KG1 (cell line): ENCODE results near the gene NDUFB11.

Experiments
- DNase-seq: peaks from one replicate; lab custom pipeline; 2025; lab: John Stamatoyannopoulos, UW

The NDUFB11 gene

DNA sequence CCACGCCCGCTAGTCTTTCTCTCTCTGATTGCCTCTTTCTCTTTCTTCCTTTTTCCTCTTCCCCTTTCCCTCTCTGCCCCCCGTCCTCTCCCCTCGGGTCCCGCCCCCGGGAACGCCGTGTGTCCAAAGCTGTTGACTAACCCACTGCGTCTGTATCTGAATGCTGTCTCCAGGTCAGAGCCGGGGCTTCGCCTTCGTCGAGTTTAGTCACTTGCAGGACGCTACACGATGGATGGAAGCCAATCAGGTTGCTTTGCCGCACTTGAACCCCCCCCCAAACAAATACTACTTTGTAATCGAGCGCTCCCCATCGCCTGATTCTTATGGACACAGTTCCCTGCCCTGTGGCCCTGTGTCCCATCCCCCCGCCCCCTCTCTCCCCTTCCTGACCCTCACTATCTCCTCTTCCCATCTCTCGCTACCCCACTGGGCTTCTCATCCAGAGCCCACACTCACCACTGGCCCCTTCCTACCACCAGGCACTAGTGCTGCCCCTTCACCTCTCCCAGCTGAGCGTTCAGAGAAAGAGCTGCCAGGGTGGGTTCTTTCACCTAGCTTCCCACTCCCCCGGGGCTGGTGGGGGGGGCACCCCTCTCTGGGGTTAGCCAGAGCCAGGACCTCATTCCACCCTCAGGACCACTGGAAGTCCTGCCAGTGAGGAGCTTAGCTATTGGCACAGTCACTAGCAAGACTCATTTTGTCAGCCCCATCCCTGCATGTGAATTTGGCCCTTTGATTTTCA, 30.5 kb upstream of the NDUFB11 start:
- no peak for DNase-seq

DNA sequence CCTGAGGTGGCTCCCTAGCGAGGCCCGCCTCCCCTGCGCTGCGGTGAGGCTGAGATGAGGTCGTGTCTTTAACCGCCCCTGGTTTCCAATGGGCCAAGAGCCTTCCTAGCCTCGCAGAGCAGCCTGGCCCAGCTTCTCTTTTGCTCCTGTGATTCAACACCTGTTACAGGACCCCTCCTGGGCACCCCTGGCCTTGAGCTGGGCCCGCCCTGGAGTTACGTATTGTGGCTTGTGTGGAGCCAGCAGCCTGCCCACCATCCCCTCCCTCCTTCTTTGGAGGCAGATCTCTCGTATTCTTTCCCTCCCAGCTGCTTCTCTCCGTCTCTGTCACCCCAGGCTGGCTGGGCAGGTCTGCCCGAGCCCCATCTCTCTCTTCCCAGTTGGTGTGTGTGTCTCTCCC, 29.9 kb upstream of the NDUFB11 start:
- DNase-seq: no peak

DNA sequence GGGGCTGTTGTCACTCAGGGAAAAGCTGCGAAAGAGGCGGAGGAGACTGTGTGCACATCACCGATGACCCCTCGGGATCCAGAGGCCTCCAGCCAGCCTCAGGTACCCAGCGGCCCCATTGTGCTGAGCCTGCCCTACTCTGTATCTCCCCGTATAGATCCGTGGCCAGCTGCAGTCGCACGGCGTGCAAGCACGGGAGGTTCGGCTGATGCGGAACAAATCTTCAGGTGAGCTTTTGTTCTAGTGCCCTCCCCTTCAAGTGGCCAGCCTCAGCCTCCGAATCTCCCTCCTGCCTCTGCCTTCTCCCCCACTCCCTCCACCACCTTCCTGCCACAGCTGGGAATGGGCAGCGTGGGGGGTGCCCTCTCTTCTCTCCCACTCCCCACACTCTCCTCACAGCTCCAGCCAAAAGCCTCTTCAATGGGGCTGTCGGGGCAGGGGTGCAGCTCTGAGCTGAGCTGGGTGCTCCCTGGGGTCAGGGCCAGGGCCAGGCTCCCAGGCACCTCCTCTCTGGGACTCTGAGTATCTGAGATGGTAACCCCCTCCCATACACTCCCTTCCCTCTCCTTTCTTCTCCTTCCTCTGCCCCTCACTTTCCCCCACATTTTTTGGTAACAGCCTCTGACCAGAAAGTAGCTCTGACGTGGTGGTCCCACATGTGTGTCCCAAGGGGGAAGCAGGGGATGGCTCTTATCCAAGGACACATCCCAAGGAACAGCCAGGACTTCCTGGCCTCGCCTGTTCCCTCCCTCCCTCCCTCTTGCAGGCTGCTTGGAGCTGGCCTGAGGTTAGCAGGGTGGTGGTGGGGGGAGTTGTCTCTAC, 28.7 kb upstream of the NDUFB11 start:
- no peak for DNase-seq

DNA sequence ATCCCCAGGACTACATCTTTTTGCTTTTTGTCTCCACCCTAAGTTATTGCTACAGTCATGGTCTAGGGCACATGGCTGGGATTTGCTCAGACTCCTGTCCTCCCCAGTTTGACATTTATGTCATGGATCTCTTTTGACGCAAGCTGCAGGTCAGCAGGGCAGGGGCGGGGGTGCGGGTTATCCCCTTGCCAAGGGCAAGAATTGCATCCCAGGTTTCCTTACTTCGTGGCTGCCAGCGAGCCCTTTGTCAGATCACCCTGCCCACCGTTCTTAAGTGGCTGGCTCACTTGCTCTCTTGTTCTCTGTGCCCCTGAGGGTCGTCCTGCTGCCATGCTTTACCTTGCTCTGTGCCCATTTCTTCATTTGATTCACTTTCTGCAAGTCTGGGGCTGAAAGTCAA, 28.0 kb upstream of the NDUFB11 start:
- no peak for DNase-seq

DNA sequence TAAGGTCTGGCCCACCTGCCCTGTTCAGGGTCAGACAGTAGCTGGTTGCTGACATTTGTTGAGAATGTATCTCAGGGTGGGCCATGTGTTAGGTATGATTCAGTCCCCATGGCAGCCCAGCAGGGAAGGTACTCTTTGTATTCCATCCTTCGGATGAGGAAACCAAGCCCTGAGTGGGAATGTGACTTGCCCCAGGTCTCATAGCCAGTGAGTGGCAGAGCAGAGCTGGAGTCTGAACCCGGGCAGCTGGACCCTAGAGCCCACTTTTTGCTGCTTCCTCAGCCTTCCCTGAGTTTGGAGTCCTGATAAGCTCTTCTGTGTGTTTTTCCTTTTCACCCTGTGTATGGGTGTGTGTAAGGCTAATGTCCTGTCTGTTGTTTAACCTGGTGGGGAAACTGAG, 27.5 kb upstream of the NDUFB11 start:
- no peak for DNase-seq

DNA sequence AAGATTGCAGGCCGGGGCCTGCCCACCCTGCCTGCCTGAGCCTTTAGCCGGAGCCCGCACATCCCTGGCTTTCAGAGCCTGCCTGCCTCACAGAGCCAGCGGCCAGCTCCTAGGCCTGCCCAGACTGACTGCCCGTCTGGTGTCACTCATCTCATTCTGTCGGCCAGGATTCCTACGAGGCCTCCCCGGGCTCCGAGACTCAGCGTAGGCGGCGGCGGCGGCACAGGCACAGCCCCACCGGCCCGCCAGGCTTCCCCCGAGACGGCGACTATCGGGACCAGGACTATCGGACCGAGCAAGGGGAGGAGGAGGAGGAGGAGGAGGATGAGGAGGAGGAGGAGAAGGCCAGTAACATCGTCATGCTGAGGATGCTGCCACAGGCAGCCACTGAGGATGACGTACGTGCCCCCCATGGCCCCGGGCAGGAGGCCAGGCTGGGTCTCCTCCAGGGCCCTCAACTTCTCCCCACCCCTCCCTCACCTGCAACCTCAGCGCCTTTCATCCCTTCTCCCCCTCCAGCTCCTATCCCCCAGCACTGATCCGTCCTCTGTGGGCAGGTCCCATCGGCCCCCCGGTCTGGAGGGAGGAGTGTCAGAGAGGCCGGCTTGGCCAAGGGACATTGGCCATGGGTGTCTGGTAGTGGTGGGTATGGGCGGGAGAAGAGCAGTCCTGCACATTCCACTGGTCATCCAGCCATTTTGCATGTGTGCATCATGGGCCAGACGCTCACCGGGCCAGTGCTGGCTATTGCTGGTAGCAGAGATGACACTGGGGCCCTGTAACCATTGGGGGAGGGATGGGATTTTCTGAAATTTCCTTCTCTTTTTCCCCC, 26.6 kb upstream of the NDUFB11 start:
- DNase-seq: no peak

DNA sequence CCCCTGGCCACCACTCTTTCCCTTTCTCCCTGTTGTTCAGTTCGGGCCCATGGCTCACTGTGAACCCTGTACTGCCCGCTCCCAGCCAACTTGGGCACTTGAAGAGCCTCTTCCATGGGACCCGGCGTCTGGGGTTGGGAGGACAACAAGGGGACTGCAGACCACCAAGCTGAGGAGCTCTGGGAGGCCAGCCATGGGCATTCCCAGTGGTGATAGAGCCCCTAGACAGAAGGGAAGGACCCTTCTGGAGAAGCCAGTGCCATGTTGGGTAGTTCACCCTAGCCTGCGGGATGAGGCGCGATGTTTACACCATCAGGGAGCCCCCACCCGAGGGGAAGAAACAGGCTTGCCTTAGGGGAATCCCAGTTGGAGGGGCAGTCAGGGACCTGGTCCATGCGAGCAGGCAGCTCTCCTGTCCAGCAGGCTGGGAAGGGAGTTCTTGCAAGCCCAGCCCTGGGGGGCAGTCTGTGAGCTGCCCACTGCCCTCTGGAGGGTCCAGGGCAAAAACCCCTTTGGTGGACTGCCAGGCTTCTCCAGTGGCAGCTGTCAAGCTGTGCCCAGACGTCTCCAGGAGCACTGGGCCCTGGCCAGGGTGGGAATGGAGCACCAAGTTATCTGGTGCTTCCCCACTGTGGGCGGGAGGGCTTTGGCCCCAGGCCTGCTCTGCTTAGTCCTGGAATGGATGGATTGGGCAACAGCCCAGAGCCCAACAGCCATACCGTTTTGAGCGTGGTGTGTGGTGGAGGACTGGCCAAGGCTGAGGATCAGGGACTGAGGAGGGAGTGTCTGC, 25.4 kb upstream of the NDUFB11 start:
- DNase-seq: no peak

DNA sequence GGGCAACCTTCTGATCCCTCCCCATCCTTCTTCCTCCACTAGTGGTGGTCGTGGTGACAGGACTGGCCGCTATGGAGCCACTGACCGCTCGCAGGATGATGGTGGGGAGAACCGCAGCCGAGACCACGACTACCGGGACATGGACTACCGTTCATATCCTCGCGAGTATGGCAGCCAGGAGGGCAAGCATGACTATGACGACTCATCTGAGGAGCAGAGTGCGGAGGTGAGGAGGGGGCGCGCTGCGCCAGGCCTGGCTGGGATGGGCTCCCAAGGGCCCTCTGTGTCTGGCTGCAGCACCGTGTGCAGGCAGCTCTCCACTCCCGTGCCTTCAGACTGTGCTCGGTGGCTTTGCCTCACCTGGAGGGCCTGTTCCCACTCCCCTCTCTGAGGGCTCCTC, 24.8 kb upstream of the NDUFB11 start:
- DNase-seq: no peak

DNA sequence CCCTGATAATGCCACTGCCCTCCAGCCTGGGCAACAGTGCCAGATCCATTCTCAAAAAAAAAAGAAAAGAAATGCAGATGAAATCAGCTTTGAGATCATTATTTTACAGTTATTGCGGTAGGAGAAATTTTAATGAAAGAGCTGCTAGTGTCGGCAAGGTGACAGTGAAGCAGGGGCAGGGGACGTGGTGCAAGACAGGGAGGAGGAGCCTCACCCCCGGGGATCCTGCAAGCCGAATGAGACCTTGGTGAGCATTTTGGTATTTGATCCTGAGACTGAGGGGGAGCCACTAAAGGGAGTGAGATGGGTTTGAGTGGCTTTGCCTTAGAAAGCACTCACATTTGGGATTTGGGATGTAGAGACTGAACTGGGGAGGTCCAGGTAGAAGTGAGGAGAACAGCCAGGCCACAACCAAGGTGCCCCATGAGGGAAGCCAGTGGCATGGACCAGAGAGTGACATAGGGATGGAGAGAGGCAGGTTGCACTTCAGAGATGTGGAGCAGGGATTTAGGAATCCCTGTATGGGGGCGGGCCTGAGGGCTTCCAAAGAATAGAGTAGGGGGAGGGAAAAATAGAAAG, 24.1 kb upstream of the NDUFB11 start:
- DNase-seq: no peak

DNA sequence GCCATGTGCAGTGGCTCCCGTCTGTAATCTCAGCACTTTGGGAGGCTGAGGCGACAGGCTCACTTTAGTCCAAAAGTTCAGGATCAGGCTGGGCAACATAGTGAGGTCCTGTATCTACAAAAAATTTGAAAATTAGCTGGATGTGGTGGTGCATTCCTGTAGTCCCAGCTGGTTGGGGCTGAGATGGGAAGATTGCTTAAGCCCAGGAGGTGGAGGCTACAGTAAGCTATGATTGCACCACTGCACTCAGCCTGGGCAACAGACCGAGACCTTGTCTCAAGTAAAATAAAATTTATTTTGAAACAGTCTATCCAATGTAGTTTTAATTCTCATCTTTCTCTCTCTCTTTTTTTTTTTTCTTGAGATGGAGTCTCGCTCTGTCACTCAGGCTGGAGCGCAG, 21.6 kb upstream of the NDUFB11 start:
- DNase-seq: no peak

DNA sequence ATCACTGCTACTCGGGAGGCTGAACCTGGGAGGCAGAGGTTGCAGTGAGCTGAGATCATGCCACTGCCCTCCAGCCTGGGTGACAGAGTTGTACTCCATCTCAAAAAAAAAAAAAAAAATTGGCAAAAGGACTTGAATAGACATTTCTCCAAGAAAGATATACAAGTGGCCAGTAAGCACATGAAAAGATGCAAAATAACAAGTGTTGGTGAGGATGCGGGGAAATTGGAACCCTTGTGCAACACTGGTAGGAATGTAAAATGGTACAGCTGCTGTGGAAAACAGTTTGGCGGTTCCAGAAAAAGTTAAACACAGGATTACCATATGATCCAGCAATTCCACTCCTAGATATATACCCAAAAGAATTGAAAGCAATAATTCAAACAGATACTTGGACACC, 19.9 kb upstream of the NDUFB11 start:
- no peak for DNase-seq

DNA sequence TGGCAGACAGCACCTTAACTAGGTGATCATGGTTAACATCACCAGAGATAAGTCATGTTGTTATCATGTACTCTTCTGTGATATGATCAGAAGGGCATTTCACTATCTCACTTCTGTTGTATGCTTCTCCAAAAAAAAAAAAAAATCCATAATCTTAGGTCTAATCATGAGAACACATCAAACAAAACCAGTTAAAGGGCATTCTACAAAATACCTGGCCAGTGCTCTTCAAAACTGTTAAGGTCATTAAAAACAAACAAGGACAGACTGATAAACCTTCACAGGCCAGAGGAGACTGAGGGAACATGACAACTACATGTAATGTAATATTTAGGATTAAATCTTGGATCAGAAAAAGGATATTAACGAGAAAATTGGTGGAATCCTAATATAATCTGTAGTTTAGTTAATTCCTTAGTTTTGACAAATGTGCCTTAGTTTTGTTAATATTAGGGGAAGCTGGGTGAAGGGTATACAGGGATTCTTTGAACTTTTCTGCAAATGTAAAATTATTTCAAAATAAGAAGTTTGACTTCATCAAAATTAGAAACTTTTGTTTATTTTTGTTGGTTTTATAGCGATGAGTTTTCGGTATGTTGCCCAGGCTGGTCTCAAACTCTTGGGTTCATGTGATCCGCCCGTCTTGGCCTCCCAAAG, 18.6 kb upstream of the NDUFB11 start:
- no peak for DNase-seq

DNA sequence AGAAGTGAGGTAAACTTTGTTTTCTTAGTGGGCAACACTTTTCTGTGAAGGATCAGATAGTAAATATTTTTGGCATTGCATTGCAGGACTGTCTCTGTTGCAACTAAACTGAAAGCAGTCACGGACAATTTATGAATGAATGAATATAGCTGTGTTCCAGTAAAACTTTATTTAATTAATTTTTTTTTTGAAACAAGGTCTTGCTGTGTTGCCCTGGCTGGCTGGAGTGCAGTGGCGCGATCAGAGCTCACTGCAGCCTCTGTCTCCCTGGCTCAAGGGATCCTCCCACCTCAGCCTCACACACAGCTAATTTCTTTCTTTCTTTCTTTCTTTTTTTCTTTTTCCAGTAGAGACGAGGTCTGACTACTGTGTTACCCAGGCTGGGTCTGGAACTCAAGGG, 16.3 kb upstream of the NDUFB11 start:
- no peak for DNase-seq

DNA sequence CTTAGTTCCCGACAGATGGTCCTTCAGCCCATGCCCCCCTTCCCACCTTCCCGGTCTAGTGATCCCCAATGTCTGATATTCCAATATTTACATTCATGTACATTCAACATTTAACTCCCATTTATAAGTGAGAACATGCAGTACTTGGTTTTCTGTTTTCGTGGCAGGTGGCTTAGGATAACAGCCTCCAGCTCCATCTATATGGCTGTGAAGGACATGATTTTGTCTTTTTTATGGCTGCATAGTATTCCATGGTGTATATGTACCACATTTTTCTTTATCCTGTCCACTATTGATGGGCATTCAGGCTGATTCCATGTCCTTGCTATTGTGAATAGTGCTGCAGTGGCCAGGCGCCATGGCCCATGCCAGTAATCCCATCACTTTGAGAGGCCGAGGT, 14.3 kb upstream of the NDUFB11 start:
- DNase-seq: no peak

DNA sequence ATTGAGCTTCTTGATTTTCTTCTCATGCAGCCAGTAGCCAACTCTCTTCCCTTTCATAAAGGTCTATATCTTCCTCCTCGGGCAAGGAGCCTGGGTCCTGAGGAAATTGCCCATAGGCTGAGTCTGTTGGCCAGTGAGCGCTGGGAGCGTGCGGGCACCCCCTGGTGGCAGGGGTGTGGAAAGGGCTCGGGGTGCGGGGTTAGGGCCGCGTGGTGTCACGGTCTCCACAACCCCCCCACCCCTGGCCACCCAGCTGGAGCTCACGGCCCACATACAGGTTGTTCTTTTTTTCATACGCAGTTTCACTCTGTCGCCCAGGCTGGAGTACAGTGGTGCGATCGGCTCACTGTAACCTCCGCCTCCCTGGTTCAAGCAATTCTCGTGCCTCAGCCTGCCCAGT, 13.6 kb upstream of the NDUFB11 start:
- DNase-seq: no peak

DNA sequence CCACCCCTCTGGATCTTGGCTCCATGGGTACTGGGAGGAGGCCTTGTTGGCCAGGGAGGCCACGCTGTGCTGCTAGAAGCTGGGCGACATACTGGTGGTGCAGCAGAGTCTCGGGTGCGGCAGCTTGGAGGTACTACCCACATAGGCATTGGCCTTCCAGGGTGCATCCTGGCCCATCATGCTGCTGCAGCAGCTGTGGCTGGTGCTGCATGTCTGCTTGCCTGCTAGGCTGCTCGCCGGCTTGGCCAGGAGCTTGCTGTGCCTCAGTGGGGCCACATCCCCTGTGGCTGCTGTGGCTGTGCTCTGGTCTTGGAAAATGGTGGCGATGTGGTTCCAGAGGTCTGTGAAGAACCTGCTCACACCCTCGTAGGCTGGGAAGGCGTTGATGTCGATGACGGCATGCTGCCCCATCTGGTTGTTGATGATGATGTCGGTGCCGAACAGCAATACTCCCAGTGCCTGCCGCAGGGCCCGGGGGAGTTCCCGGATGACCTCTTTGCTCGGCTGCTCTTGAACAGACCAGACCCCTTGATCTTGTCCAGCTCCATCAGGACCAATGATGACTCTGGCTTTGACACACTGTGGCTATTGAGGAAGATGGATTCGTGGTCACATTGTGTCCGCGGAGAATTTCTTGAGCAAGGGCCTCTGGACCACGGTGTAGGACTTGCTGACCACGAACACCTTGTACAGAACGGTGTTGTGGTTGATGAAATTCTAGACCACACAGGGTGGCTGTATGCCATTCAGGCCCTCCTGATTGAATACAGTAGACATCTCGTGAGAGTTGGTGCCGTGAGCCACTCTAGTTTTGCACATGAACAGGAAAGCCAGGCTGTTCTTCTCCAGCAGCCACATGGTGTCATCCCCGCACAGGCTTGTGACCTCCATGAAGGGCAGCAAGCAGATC, 12.4 kb upstream of the NDUFB11 start:
- no peak for DNase-seq

DNA sequence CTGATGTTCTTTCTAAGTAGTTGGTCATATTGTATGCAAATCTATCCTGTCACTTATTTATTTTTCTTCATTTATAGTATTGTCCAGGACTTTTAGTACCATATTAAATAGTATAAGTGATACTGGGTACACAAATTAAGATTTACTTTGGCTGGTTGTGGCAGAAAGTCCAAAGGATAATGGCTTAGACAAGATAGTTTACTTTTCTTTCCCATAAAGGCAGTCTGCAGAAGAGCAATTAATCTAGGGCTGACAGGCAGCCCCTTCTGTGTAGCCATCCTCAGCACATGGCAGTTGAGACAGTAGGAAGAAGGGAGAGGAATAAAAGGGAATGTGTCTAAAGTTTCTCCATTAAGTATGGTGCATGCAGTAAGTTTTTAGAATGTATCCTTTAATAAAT, 6.9 kb upstream of the NDUFB11 start:
- DNase-seq: no peak

DNA sequence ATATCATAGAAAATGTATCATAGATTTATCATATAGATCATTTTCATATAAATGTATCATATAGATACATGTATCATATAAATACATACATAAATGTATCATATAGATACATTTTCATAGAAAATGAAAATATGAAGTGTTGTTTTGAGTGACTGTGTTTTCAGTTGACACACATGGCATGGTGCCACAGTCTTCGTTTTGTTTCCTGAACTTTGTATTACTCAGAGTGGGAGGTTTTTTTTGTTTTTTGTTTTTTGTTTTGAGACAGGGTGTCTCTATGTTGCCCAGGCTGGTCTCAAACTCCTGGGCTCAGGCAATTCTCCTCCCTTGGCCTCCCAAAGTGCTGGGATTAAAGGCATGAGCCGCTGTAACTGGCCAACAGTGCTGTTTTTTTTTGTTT, 4.4 kb upstream of the NDUFB11 start:
- DNase-seq: no peak

DNA sequence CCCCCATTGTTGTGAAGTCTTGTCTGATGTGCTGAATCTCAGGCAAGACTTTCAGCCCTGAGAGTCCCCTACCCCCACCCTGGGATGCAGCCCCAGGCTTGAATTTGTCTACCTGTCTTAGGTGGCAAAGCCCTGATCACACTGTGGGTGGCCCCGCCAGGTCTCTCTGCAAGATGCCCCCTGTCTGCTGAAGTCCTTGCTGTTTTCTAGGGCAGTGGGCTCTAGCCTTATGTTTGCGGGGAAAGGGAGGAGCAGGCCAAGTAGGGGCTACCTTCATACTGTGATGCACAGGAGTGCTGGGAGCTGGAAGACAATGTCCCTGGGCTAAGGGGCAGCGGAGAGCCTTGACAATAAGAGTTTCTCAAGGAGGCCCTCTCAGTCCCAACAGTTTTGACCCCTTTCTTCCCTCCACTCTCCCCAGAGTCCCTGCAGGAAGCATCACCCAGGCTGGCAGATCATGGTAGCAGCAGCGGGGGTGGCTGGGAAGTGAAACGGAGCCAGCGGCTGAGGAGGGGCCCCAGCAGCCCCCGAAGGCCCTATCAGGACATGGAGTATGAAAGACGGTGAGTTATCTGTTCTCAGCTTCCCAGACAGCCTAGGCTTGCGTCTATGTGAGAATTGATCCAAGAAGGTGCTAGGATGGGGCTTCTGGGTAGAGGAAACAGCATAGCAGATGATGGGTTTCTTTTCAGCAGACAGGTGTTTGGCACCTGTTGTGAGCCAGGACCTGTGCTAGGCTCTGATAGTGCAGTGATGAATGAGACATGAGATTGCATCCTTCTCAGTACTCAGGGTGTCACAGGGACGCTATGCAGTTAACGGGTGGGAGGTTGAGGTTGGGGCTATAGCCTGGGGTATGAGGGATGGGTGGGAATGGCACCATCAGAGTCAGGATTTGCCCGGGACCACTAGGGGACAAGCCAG, 2.7 kb upstream of the NDUFB11 start:
- no peak for DNase-seq
